ENCODE data around the gene ARHGEF26.

ARHGEF26 gene

DNA sequence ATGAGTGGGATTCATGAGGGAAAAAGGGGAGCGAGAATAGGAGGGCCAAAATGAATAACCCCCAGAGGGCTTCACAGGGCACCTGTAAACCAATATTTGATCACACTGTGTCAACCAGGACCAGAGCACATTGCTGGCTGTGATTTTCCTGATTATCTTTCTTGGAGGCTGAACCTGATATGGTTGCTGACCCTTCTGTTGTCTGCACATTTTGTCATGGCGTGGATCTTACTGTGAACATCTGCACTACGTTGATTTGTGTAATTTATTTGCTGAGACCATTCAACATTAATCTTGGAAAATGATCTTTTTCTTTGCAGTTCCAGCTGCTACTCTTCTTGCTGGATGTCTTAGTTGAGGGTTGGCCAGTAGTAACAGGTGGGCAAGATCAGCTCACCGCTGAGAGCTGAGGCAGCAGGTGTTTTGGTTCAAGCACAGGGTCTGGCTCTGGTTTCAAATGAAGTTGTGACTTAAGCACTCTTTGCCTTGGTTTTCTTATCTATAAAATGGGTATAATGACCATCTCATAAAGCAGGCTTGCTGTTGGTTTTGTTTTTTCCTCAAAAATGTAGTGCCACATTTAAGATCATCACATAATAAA lies 61.2 kb downstream of the ARHGEF26 start:
- Histone ChIP-seq H3K4me1 (ENCODE audit: control insufficient read depth, insufficient read depth, low read length) (0 out of 2 replicates have a peak, but pooled peaks cover 2% of the 10 kb centered on the region), H3K4me3 (ENCODE audit: low read depth, low read length) (no peak overlapping the region), H3K36me3 (ENCODE audit: control insufficient read depth, insufficient read depth, low read length) (no peaks in the 10 kb centered on the region), H3K9ac (ENCODE audit: low read length) (no peak overlapping the region), H3K27me3 (ENCODE audit: control insufficient read depth, insufficient read depth, low read length) (no peaks in the 10 kb centered on the region), H3K27ac (ENCODE audit: low read depth, low read length) (no peak overlapping the region), H3K9me3 (ENCODE audit: control insufficient read depth, insufficient read depth, low read depth, low read length) (no peaks in the 10 kb centered on the region)

DNA sequence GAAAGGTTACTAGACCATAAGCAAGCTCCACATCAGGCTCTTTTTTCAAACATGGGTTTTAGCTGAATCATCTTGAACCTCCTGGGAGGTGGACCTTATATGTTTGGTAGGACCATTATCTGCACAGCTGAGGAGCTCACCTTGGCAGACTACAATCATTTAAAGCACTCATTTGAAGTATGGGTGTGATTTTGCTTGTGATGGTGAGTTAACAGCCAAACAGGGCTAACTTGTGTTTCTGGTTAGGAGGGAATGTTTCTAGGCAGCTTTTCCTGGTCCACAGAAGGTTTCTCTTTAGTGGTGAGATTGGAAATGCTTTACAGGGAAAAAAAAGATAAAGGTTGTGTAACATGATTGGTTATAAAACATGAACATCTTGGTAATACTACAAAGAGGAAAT lies 61.8 kb downstream of the ARHGEF26 start:
- Histone ChIP-seq H3K4me1 (ENCODE audit: control insufficient read depth, insufficient read depth, low read length) (0 out of 2 replicates have a peak, but pooled peaks cover 2% of the 10 kb centered on the region), H3K36me3 (ENCODE audit: control insufficient read depth, insufficient read depth, low read length) (no peaks in the 10 kb centered on the region), H3K27me3 (ENCODE audit: control insufficient read depth, insufficient read depth, low read length) (no peaks in the 10 kb centered on the region), H3K4me3 (ENCODE audit: low read depth, low read length) (no peak overlapping the region), H3K9ac (ENCODE audit: low read length) (no peak overlapping the region), H3K27ac (ENCODE audit: low read depth, low read length) (no peak overlapping the region), H3K9me3 (ENCODE audit: control insufficient read depth, insufficient read depth, low read depth, low read length) (no peaks in the 10 kb centered on the region)

DNA sequence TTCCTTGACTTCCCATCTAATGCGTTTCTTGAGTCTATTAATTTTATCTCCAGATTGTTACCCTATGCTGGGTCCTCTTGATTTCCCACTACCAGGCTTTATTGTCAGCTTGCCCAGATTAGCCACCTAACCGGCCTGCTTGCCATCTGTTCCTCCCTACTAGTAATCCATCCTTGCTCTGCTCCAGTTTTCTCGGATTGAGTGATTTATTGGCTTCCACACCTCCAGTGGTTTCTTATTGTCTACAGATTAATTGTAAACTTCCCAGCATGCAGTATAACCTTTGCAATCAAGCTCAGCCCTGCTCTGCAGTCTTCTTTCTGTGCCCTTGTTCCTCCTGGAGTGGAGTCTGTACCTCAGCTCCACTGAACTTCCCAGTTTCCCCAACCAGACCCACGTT lies 63.4 kb downstream of the ARHGEF26 start:
- H3K4me1 ChIP-seq (ENCODE audit: control insufficient read depth, insufficient read depth, low read length), result peaks cover 2% of the 10 kb centered on the region; the same call in 1 of the 2 replicates
- H3K4me3 ChIP-seq (ENCODE audit: low read depth, low read length), result no peak overlapping the region
- no peaks in the 10 kb centered on the region for H3K36me3 ChIP-seq (ENCODE audit: control insufficient read depth, insufficient read depth, low read length)
- no peak overlapping the region for H3K27ac ChIP-seq (ENCODE audit: low read depth, low read length)
- H3K27me3 ChIP-seq (ENCODE audit: control insufficient read depth, insufficient read depth, low read length), result no peaks in the 10 kb centered on the region
- H3K9me3 ChIP-seq (ENCODE audit: control insufficient read depth, insufficient read depth, low read depth, low read length), result no peaks in the 10 kb centered on the region
- no peak overlapping the region for H3K9ac ChIP-seq (ENCODE audit: low read length)

DNA sequence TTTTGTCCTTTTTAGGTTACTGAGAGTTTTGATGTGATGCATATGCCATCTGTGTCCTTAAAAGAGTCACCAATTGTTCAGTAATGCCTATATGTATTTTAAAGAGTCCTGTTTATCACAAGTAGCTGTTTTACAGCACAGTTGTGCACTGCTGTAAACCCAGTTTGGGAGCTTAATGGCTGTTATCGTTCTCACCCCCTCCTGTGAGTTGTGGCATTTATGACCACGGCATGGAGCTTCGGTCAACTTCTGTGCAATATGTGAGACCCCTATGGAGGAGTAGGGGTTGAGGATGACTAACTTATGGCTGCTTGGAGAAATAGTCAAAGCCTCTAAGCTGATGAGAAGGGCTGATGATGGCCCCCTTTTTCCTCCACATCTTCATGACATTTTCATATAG lies 67.2 kb downstream of the ARHGEF26 start:
- Histone ChIP-seq H3K4me1 (ENCODE audit: control insufficient read depth, insufficient read depth, low read length) (no peaks in the 10 kb centered on the region; the same call in 1 of the 2 replicates), H3K27ac (ENCODE audit: low read depth, low read length) (no peak overlapping the region), H3K27me3 (ENCODE audit: control insufficient read depth, insufficient read depth, low read length) (no peaks in the 10 kb centered on the region), H3K9me3 (ENCODE audit: control insufficient read depth, insufficient read depth, low read depth, low read length) (no peaks in the 10 kb centered on the region), H3K36me3 (ENCODE audit: control insufficient read depth, insufficient read depth, low read length) (0 out of 2 replicates have a peak, but pooled peaks cover 3% of the 10 kb centered on the region), H3K4me3 (ENCODE audit: low read depth, low read length) (no peak overlapping the region), H3K9ac (ENCODE audit: low read length) (no peak overlapping the region)

DNA sequence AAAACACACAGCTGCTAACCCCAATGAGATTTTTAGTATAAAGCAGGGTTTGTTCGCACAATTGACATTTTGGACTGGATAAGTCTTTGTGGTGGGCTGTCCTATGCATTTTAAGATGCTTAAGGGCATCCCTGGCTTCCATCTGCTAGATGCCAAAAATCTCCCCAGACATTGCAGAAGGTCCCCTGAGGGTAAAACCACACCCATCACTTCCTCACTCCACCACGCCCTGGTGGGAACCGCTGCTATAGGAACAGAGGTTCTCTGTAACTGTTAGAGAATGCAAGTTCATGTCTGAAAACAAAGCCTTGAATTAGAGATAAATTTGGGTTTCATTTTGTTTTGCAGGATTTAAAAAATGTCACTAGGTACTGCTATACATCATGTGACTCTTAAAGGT lies 67.7 kb downstream of the ARHGEF26 start:
- no peaks in the 10 kb centered on the region for H3K27me3 ChIP-seq (ENCODE audit: control insufficient read depth, insufficient read depth, low read length)
- H3K36me3 ChIP-seq (ENCODE audit: control insufficient read depth, insufficient read depth, low read length), result 0 out of 2 replicates have a peak, but pooled peaks cover 3% of the 10 kb centered on the region
- no peak overlapping the region for H3K4me3 ChIP-seq (ENCODE audit: low read depth, low read length)
- no peak overlapping the region for H3K27ac ChIP-seq (ENCODE audit: low read depth, low read length)
- H3K9me3 ChIP-seq (ENCODE audit: control insufficient read depth, insufficient read depth, low read depth, low read length), result no peaks in the 10 kb centered on the region
- no peak overlapping the region for H3K9ac ChIP-seq (ENCODE audit: low read length)
- H3K4me1 ChIP-seq (ENCODE audit: control insufficient read depth, insufficient read depth, low read length), result no peaks in the 10 kb centered on the region; the same call in 1 of the 2 replicates

DNA sequence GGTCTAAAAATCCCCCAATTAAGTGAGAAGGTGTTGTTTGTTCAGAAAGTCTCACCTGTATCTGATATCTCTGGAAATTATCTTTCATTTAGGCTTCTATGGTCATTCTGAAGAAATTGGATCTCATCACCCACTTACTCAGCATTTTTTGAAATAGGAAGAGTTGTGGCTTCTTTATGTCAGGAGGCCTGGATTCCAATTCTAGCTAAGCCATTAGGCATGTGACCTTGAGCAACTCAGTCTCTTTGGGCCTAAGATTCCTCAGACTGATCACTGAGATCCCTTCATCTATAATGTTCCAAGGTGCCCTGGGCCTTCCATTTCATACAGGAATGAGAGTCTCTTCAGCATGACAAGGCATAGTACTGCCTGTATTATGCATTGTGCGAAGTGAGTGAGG lies 70.3 kb downstream of the ARHGEF26 start:
- no peaks in the 10 kb centered on the region for H3K27me3 ChIP-seq (ENCODE audit: control insufficient read depth, insufficient read depth, low read length)
- peaks cover 15% of the 10 kb centered on the region for H3K36me3 ChIP-seq (ENCODE audit: control insufficient read depth, insufficient read depth, low read length)
- no peak overlapping the region for H3K9ac ChIP-seq (ENCODE audit: low read length)
- peaks cover 12% of the 10 kb centered on the region for H3K4me1 ChIP-seq (ENCODE audit: control insufficient read depth, insufficient read depth, low read length)
- H3K27ac ChIP-seq (ENCODE audit: low read depth, low read length), result no peak overlapping the region
- H3K9me3 ChIP-seq (ENCODE audit: control insufficient read depth, insufficient read depth, low read depth, low read length), result no peaks in the 10 kb centered on the region
- no peak overlapping the region for H3K4me3 ChIP-seq (ENCODE audit: low read depth, low read length)

DNA sequence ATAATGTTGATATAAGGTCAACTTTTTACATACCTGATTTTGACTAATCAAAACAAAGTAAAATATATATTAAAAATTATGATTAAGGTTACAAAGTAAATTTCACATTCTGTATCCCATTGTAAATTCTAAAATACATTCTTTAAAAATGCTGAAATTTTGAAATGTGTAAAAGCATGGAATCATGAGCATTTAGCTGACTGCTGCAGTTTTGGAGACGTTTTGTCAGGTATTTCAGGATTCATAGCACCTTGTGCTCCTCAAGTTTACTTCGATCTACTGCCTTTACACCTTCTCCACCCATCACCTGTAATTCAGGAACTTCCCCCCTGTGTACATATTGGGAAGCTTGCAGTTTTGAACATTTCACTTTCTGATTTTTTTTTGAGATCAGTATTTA lies 71.0 kb downstream of the ARHGEF26 start:
- no peaks in the 10 kb centered on the region for H3K9me3 ChIP-seq (ENCODE audit: control insufficient read depth, insufficient read depth, low read depth, low read length)
- H3K4me1 ChIP-seq (ENCODE audit: control insufficient read depth, insufficient read depth, low read length), result peaks cover 12% of the 10 kb centered on the region
- no peak overlapping the region for H3K9ac ChIP-seq (ENCODE audit: low read length)
- no peak overlapping the region for H3K4me3 ChIP-seq (ENCODE audit: low read depth, low read length)
- peaks cover 15% of the 10 kb centered on the region for H3K36me3 ChIP-seq (ENCODE audit: control insufficient read depth, insufficient read depth, low read length)
- H3K27me3 ChIP-seq (ENCODE audit: control insufficient read depth, insufficient read depth, low read length), result no peaks in the 10 kb centered on the region
- no peak overlapping the region for H3K27ac ChIP-seq (ENCODE audit: low read depth, low read length)

DNA sequence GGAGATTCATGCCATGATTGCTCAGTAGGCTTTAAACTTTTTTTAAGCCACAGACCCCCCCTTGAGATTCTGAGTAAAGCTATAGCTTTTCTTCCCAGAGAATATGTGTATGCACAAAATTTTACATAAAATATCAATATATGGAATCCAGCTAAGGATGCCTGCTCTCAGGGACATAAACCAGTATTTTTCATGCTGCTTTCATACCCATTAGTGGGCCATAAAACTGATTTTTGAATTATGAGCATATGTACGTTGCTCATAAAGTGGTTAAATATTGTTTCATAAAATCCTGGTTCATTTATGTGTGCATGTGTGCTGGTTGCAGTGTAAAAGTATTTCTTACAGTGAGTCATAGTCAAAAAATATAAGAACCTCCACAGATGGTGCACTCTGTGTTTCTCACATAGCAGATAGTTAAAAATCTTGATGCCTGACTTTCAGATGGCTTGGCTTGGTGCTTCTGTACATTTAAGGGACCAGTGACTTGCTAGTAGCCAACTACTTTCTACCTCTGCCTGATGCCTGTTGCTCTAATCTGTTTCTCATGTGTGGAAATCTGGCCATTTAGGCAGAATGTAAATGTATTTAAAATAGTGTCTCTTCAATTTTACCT lies 71.9 kb downstream of the ARHGEF26 start:
- Histone ChIP-seq H3K27me3 (ENCODE audit: control insufficient read depth, insufficient read depth, low read length) (no peaks in the 10 kb centered on the region), H3K4me3 (ENCODE audit: low read depth, low read length) (no peak overlapping the region), H3K9me3 (ENCODE audit: control insufficient read depth, insufficient read depth, low read depth, low read length) (no peaks in the 10 kb centered on the region), H3K36me3 (ENCODE audit: control insufficient read depth, insufficient read depth, low read length) (peaks cover 15% of the 10 kb centered on the region), H3K27ac (ENCODE audit: low read depth, low read length) (no peak overlapping the region), H3K4me1 (ENCODE audit: control insufficient read depth, insufficient read depth, low read length) (peaks cover 12% of the 10 kb centered on the region), H3K9ac (ENCODE audit: low read length) (no peak overlapping the region)

DNA sequence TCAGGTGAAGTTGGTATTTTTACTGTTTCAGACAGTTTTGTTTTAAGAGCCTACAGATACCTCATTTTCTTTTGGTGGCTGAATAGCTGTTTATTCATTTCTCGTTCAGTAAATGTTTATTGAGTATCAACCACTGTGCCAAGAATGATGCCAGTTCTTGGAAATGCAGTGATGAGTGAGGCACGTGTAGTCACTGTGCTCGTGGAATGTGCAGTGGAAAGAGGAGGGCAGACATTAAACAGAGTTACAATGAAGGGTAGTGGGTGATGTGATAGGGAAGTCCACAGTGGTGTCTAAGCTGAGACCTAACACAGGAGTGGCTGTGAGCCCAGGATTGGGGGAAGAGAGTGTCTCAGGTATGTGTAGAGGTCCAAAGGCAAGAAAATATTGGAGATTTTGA lies 73.7 kb downstream of the ARHGEF26 start:
- H3K27me3 ChIP-seq (ENCODE audit: control insufficient read depth, insufficient read depth, low read length), result no peaks in the 10 kb centered on the region
- H3K9ac ChIP-seq (ENCODE audit: low read length), result no peak overlapping the region
- peaks cover 15% of the 10 kb centered on the region for H3K36me3 ChIP-seq (ENCODE audit: control insufficient read depth, insufficient read depth, low read length)
- peaks cover 12% of the 10 kb centered on the region; the same call in 1 of the 2 replicates for H3K4me1 ChIP-seq (ENCODE audit: control insufficient read depth, insufficient read depth, low read length)
- H3K4me3 ChIP-seq (ENCODE audit: low read depth, low read length), result no peak overlapping the region
- no peak overlapping the region for H3K27ac ChIP-seq (ENCODE audit: low read depth, low read length)
- no peaks in the 10 kb centered on the region for H3K9me3 ChIP-seq (ENCODE audit: control insufficient read depth, insufficient read depth, low read depth, low read length)

DNA sequence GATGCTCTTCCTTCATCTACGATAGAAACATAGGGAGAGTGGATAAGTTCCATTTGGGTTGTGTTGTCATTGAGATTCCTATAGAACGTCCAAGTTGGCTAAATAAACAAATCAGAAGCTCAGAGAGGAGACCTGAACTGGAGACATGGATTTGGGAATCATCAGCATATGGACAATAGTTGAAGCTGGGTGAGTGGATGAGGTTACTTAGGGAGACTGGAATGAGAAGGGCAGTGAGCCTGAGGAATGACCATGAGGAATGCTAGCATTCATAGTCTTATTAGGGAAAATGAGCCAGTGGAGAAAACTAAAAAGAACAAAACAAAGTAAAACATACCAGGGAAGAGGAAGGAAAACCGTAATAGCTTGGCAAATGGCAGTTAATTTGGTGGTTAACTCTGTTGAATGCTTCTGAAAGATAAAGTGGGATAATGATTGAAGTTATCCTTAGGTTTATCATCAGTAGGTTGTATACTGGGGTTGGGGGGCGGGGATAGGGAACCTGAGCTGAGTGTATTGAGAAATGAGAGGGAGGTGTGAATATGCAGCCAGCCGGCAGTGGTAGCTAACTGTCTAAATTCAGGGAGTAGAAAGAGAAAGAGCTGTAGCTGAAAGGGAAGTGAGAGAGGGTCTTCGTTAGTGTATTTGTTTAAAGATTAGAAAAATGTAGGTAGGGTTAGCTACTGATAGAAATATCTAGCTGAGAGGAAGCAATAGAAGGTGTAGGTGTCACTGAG lies 74.6 kb downstream of the ARHGEF26 start:
- Histone ChIP-seq H3K4me3 (ENCODE audit: low read depth, low read length) (no peak overlapping the region), H3K36me3 (ENCODE audit: control insufficient read depth, insufficient read depth, low read length) (peaks cover 15% of the 10 kb centered on the region), H3K27ac (ENCODE audit: low read depth, low read length) (no peak overlapping the region), H3K27me3 (ENCODE audit: control insufficient read depth, insufficient read depth, low read length) (no peaks in the 10 kb centered on the region), H3K9ac (ENCODE audit: low read length) (no peak overlapping the region), H3K9me3 (ENCODE audit: control insufficient read depth, insufficient read depth, low read depth, low read length) (no peaks in the 10 kb centered on the region), H3K4me1 (ENCODE audit: control insufficient read depth, insufficient read depth, low read length) (peaks cover 12% of the 10 kb centered on the region; the same call in 1 of the 2 replicates)

DNA sequence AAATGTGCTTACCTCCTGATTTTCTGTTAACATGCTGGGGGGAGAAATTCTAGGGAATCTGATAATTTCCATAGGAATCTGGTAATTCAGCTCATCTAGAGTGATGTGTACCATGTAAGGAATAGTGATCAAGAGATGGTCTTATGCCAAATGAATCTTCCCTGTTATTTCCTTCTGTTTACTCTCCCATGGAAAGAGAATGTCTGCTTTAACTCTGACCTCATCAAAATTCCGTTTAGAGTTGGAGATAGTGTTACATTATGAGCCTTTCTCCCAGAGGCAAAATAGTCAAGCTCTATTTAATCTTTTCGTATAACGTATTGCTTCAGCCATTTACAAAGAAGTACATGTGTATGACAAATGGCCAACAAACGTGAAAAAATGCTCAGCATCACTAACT lies 76.6 kb downstream of the ARHGEF26 start:
- Histone ChIP-seq H3K36me3 (ENCODE audit: control insufficient read depth, insufficient read depth, low read length) (peaks cover 12% of the 10 kb centered on the region), H3K9me3 (ENCODE audit: control insufficient read depth, insufficient read depth, low read depth, low read length) (no peaks in the 10 kb centered on the region), H3K4me3 (ENCODE audit: low read depth, low read length) (no peak overlapping the region), H3K27ac (ENCODE audit: low read depth, low read length) (no peak overlapping the region), H3K4me1 (ENCODE audit: control insufficient read depth, insufficient read depth, low read length) (peaks cover 12% of the 10 kb centered on the region; the same call in 1 of the 2 replicates), H3K27me3 (ENCODE audit: control insufficient read depth, insufficient read depth, low read length) (no peaks in the 10 kb centered on the region), H3K9ac (ENCODE audit: low read length) (no peak overlapping the region)
